NCI-H2107 treated with DMSO at 0.1 percent for 48 hours (cell line): Measurements from ENCODE around the gene TRIM49D2.
"Not testable (repeated sequence)": the region's sequence is repeated elsewhere in the genome, so short reads cannot be mapped to it uniquely, and the experiment has no call there.

Source experiments
- DNase-seq: peaks from one replicate; lab custom pipeline; 2025; ENCODE audit not compliant: unreplicated experiment; lab: John Stamatoyannopoulos, UW

The TRIM49D2 gene

GRCh38 chr11:89923764-89924163, at the start of gene TRIM49D2:
Gene TRIM49D2, plus strand, starts transcription at chr11:89924064. Its CDS starts 2,698 bp downstream, at chr11:89926762.
- not testable (repeated sequence) for DNase-seq

- DNase-seq: not testable (repeated sequence)
Measured at GRCh38 chr11:89877511-89877910, 46.4 kb upstream of the TRIM49D2 start.

GRCh38 chr11:89893245-89893644, 30.6 kb upstream of the TRIM49D2 start:
- DNase-seq: not testable (repeated sequence)

- DNase-seq: not testable (repeated sequence)
Measured at GRCh38 chr11:89900809-89901208, 23.1 kb upstream of the TRIM49D2 start.

GRCh38 chr11:89922195-89922660, 1.6 kb upstream of the TRIM49D2 start, which contains the start of gene TRIM49D1:
Gene TRIM49D1, minus strand, starts transcription at chr11:89922245. Its CDS starts 4,535 bp downstream, at chr11:89917710.
- no peak for DNase-seq

GRCh38 chr11:89960833-89961232, 37.0 kb downstream of the TRIM49D2 start:
- not testable (repeated sequence) for DNase-seq

- not testable (repeated sequence) for DNase-seq
Measured at GRCh38 chr11:89965737-89966136, 41.9 kb downstream of the TRIM49D2 start, which contains the start of gene TRIM64. Gene TRIM64, plus strand, starts transcription at chr11:89966037. Its CDS starts 2,467 bp downstream, at chr11:89968504.
